Measurements from ENCODE around the gene GPX4.
A peak's percentile ranks its signal among the peaks of the same experiment; 100 is the strongest.

The GPX4 gene

GRCh38 chr19:1103708-1104310 lies at the start of gene GPX4:
Gene GPX4 (plus strand): TSS chr19:1103994. CDS start chr19:1104044, 50 bp downstream.
- DNase-seq: peak; percentile 93 to 98 (median 98)

- DNase-seq: no peak
These were observed 49.4 kb upstream of the GPX4 start for GRCh38 chr19:1054102-1055027.

- DNase-seq: no peak
These were observed 48.8 kb upstream of the GPX4 start for GRCh38 chr19:1055028-1055425.

GRCh38 chr19:1055886-1056620 lies 47.7 kb upstream of the GPX4 start:
- no peak for DNase-seq

GRCh38 chr19:1057176-1057855 lies 46.5 kb upstream of the GPX4 start:
- no peak for DNase-seq

- no peak for DNase-seq
These were observed 45.7 kb upstream of the GPX4 start for GRCh38 chr19:1058112-1058511.

GRCh38 chr19:1060689-1061088 lies 43.1 kb upstream of the GPX4 start:
- DNase-seq: no peak

- DNase-seq: no peak
These were observed 41.8 kb upstream of the GPX4 start for GRCh38 chr19:1061987-1062386.

- no peak for DNase-seq
These were observed 41.3 kb upstream of the GPX4 start for GRCh38 chr19:1062387-1063029.

- DNase-seq: peak in 3 of 4 experiments; percentile 32 to 40 (median 34)
These were observed 40.5 kb upstream of the GPX4 start for GRCh38 chr19:1063030-1063908.

- DNase-seq: no peak
These were observed 39.7 kb upstream of the GPX4 start for GRCh38 chr19:1063909-1064660.

- DNase-seq: peak in 3 of 4 experiments; percentile 46 to 67 (median 58)
These were observed 38.9 kb upstream of the GPX4 start for GRCh38 chr19:1064661-1065605.

GRCh38 chr19:1065606-1066109 lies 38.1 kb upstream of the GPX4 start:
- no peak for DNase-seq

GRCh38 chr19:1066251-1066747 lies 37.5 kb upstream of the GPX4 start:
- no peak for DNase-seq

- peak; percentile 56 to 74 (median 65) for DNase-seq
These were observed 37.0 kb upstream of the GPX4 start, which contains the start of gene ARHGAP45 for GRCh38 chr19:1066748-1067340. Gene ARHGAP45 (plus strand): TSS chr19:1067167. CDS start chr19:1067406, 239 bp downstream.

GRCh38 chr19:1067341-1067957 lies 36.3 kb upstream of the GPX4 start:
- DNase-seq: peak; percentile 53 to 59 (median 56)
